Measurements from ENCODE around the gene PHKG2.
A peak's percentile ranks its signal among the peaks of the same experiment; 100 is the strongest.

PHKG2 gene

DNA sequence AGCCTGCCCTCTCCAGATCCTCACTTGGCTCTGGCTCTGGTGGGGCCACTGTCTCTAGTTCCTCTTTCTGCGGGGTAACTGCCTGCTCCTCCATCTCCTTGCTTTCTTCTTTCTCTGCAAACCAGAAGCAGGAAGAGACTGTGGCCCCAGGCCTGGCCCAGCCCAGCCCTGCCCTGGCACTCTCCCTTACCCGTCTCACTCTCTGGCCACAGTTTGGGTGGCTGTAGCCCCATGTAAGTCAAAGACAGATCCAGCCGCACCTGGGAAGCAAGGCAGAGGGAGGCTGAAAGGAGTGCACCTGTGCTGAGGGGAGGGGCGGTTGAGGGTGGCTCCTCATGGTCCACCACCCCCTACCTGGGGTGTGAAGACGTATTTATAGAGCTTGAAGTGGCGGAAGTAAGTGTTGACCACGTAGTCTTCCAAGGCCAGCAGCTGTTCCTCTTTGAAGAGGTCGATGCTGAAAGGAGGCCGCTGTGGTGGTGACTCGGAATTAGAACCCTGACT is 10.8 kb downstream of the PHKG2 start:
- DNase-seq: no peak

GRCh38 chr16:30760001-30760559 is 11.9 kb downstream of the PHKG2 start:
- no peak for DNase-seq

DNA sequence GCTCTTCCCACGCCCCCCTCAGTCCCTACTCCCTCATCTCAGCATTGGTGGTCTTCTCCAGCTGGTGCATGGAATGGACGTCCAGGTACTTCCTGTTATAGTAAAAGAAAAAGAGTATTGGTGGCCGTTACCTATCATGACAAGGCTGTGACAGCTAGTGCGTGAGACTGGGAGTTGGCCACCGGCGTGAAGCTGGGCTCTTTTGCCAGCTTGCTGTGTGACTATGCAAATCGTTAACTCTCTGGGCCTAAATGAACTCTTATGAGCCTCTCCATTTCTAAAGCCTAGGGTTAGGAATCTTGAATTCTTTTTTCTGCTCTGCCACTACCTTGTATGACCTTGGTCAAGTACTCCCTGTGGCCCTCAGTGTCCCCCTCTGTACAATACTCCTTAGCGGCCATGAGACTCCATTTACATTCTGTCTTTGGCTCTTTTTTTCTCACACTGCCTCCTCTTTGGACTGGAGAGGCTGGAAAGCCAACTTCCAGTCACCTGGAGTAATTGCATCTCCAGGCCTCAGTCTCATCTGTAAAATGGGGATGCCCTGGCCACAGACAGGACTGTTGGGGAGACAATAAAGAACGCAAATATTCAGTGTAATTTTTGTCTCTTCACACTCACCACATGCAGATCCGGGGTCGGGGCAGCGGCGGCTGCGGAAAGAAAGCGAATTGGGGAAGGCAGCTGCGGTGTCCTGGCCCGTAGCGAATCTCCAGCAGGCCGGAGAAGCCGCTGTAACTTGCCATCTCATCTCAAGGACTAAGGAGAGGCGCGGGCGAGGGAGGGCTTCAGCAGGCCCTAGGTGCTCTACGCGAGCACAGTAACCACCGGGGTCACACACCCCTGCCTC is 12.6 kb downstream of the PHKG2 start:
- no peak for DNase-seq

DNA sequence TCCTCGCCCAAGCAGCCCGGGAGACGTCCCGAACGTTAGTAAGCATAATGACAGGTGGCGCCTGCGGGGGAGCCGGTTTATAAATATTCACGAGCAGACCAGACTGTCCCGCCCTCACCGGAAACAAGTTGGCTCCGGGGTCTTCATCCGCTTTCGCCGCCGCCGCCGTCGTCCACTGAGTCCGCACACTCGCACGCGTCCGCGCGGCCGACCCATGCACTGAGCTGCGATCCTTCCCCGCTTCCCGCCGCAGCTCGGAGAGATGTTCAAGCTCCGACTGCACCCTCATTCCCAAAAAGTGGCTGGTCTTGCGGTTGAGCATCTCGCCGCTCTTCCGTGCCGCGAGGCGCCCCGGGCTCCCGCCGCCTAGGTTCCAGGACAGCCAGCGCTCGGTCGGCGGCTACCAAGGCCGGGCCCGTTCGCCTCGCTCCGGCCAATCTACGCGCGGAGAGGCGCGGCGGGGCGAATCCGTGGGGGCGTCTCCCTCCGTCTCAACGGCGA is 13.3 kb downstream of the PHKG2 start:
- DNase-seq: no peak

DNA sequence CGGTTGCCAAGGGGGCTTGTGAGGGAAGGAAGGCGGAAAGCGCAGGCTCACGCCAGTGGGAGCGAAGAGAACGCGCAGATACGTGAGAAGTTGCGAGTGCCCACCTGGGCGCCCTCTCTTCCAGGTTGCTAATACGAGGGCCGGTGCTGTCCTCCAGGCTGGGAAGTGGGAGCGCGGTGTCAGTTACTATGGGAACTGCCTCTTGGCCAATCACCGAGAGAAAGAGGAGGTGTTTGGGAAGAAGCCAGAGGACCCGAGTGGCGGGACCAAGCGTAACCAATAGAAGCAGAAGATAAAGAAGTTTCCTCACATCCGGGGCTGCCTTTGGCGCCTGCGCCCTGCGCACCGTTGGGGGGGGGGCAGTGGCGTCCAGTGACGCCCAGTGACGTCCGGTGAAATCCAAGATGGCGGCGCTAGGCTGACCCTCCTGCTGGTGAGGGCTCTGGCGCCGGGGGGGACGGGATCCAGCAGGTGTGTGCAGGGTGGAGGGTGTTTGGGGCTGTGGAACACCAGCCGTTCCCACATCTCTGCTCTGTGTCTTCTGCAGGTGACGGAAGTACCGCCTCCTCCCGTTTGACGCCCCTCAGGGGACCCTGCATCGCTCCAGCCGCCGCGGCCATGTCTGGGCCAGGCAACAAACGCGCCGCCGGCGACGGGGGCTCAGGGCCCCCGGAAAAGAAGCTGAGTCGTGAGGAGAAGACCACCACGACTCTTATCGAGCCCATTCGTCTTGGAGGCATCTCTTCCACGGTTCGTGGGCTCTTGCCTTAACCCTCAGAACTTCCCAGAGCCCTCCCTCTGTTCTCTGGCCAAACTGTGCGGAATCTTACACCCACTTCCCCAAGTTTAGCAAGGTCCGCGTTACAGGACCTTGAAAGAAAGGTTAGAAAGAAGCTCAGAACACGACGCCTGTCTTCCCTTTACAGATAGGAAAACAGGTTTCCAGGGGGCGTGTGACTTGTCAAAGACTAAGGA is 14.0 kb downstream of the PHKG2 start, which contains the start of the genes CFAP119 and RNF40:
Gene CFAP119 (minus strand): TSS at position 135 of the 975 bp plus-strand sequence. CDS start 314 bp downstream, outside the sequence.
Gene RNF40 (plus strand): TSS at position 395 of the 975 bp plus-strand sequence. CDS start 224 bp downstream, at position 619.
- DNase-seq: peak; percentile 89

GRCh38 chr16:30762991-30763725 is 14.9 kb downstream of the PHKG2 start:
- DNase-seq: no peak

DNA sequence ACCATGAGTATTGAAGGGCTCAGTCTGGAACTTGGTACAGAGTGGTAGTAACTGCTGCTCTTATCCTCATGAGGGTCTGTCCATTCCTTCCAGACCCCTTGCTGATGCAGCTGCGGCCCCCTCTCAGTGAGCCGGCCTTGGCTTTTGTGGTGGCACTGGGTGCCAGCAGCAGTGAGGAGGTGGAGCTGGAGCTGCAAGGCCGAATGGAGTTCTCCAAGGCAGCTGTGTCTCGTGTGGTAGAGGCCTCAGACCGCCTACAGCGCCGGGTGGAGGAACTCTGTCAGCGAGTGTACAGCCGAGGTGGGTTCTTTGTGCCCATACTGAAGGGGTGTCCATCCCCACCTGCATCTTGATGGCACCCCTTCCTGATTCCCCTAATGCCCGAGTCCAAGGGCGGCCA is 15.9 kb downstream of the PHKG2 start:
- DNase-seq: no peak

DNA sequence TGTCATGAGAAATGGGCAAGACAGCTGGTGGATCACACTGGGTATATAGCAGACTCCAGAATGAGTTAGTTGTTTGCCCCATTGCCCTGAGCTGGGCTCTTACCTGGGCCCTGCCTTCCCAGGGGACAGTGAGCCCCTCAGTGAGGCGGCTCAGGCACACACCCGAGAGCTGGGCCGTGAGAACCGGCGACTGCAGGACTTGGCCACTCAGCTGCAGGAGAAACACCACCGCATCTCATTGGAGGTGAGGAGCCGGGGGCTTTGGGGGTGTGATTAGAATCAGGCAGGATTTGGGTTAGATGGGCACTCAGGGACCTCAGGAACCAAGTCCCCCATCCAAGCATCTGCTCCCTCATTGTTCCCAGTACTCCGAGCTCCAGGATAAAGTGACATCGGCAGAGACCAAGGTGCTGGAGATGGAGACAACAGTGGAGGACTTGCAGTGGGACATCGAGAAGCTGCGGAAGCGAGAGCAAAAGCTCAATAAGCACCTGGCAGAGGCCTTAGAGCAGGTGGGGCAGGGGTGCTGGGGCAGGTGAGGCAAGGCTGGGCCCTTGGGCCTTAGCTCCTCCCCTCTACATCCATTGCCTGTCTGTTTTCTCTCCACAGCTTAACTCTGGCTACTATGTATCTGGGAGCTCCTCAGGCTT is 16.7 kb downstream of the PHKG2 start:
- no peak for DNase-seq

DNA sequence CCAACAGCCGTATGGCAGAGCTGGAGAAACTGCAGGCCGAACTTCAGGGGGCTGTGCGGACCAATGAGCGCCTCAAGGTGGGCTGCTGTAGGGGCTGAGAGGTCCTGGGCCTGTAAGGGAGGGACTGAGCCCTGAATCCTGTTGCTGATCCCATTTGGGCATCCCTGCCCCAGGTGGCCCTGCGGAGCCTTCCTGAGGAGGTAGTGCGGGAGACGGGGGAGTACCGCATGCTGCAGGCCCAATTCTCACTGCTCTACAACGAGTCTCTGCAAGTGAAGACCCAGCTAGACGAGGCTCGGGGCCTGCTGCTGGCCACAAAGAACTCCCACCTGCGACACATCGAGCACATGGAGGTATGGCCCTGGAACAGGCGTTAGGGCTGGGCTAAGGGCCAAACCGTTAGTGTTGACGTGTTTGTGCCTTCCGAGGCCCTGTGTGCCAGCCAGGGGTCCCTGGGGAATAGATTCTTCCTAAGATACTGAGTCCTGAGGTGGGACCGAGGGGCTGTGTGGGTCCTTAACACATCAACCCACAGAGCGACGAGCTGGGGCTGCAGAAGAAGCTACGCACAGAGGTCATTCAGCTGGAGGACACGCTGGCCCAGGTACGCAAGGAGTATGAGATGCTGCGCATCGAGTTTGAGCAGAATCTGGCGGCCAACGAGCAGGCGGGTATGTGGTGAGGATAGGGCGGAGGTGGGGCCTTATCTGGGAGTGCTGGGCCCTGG is 18.1 kb downstream of the PHKG2 start:
- no peak for DNase-seq

DNA sequence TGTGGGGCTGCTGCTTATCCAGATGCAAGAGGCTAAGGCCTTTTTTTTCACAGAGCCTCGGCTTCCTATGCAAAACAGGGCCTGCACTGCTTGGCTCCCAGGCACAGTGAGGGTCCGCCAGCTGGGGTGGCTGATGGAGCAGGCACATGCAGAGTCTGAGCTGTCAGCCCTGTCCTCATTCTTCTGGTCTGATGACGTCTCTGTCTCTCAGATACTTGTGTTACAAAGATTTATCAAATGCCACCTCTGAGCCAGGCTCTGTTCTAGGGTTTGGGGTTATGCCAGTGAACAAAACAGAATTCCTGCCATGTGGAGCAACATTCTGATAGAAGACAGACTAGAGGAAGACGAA is 18.7 kb downstream of the PHKG2 start:
- no peak for DNase-seq

DNA sequence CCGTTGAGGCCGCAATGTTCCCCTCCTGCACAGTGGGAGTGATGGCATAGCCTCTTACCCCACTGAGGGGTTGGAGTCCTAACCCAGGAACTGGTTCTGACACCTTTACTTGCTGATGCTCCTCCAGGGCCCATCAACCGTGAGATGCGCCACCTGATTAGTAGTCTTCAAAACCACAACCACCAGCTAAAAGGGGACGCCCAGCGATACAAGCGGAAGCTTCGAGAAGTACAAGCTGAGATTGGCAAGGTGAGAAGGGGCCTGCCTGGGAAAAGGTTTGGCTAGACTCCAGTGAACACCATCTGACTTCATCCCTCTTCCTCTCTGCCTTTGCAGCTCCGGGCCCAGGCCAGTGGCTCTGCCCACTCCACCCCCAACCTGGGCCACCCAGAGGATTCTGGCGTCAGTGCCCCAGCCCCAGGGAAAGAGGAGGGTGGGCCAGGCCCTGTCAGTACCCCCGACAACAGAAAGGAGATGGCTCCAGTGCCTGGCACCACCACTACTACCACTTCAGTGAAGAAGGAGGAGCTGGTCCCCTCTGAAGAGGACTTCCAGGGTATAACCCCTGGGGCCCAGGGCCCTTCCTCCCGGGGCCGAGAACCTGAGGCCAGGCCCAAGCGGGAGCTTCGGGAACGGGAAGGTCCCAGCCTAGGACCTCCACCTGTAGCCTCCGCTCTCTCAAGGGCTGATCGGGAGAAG is 19.7 kb downstream of the PHKG2 start:
- no peak for DNase-seq

- no peak for DNase-seq
Observed at GRCh38 chr16:30768583-30769181, 20.5 kb downstream of the PHKG2 start.

DNA sequence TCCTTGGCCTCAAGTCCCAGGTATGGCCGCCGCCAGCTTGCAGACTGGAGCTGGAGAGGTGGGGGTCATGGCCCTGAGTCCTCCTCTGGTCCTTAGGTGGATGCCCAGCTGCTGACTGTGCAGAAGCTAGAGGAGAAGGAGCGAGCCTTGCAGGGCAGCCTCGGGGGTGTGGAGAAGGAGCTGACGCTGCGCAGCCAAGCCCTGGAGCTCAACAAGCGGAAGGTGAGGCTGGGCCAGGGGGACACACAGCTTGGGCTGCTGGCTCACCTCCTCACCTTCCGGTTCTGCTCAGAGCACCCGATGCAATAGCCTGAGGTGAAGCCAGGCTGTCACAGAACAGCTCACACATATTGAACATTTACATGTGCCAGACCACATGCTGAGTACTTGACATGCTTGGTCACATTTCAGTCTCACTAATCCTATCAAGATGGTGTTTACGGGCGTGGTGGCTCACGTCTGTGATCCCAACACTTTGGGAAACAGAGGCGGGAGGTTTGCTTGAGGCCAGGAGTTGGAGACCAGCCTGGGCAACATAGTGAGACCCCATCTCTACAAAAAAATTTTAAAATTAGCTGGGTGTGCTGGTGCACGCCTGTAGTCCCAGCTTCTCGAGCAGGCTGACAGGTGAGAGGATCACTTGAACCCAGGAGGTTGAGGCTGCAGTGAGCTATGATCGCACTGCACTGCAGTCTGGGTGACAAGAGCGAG is 21.3 kb downstream of the PHKG2 start:
- DNase-seq: no peak

- no peak for DNase-seq
Observed at GRCh38 chr16:30771726-30772125, 23.5 kb downstream of the PHKG2 start.

DNA sequence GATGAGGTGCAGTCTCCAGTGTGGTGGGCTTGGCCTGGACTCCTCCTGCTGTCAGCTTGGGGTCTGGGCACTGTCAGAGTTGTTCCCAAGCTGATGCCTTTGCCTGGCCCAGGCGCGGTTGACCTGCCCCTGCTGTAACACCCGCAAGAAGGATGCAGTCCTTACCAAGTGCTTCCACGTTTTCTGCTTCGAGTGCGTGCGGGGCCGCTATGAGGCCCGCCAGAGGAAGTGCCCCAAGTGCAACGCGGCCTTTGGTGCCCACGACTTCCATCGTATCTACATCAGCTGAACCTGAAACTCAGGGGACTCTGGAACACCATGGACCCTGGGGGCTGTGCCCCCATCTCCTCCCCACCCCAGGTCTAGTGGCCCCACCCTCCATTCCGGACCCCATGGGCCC is 25.6 kb downstream of the PHKG2 start:
- no peak for DNase-seq

DNA sequence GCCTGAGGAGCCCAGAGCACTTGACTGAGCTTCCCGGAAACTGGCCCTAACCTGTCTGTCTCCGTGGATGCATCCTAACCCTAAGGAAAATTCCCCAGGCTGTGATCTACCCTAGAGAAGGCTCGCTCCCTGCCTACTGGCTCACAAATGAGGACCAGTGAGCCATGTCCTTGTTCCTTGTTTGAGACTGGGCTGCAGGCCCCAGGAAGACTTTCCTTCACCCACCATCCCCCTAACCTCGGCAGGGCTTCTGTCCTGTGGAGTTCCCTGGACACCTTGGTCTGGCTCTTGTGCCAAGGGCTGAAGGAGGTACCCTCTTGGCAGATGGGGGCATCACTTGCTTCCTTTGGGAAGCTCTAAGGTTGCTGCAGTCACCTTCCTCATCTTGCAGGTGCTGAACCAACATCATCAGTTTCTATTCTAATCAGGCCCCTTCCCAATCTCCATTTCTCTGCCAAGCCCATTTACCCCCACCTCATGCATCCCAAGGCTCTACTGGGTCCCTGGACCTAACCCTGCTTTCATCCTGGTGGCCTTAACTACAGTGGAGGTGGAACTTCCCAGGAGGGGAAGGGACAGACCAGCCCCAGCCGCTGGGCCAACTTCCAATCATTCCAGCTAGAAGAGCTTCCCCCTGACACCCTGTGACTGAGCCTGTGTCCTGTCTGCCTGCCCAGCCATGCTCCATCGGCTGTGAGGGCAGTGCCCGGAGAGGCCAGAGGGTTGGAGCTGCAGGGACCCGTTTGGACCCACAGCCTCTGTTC is 26.3 kb downstream of the PHKG2 start:
- no peak for DNase-seq

DNA sequence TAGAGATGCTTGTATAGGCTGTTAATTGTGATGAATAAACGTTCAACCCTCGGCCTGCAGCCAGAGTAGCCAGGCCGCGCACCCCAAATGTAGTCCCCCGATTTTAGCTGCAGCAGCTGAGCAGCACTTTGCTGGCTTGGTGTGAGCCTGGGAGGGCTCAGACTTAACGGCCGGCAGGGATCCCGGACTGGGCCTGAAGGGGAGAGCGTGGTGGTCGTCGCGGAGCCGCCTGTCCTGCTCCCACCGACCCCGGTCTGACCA is 26.8 kb downstream of the PHKG2 start:
- no peak for DNase-seq

DNA sequence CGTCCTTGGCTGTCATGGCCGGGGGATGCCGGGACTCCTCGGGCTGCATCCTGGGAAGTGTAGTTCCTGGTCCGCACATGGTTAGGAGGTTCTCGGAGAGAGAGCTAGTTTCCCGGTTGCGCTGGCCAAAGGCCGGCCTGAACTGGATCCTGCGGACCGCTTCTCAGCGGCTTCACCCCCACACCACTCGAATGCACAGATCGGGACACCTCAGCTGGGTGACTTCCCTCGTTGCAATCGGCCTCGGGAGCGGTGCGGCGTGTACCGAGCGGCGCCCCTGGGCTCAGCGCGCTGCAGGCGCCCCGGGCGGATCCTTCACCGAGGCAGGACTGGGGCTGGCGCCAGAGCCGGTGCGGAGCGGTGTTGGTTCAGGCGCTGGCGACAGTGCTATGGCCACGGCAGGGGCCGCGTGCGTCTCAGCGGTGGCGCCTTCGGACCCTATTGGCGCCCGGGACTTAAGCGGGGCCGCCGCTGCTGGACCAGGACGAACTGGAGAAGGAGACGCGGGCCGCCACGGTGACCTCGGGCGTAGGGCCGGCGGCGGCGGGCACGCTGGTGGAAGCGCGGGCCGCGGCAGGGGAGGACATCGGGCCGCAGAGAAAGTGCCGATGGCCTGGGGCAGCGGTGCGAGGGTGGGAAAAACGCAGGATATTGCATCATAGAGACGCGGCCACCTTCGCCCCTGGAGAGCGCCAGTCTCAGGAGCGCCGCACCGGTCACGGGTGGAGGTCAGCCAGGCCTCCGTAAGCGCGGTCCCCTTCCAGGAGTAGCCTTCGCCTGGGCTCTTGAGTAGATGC is 27.4 kb downstream of the PHKG2 start:
- peak; percentile 60 for DNase-seq
